GM12878 (cell line): Measurements from ENCODE around the gene KIF6. TPM values are rescaled to one million over a fixed set of nuclear protein-coding genes. Genes with fewer than 3 reads are reported as not detected.

Experiments
- ATAC-seq: fragments of 200-7000 bp; cut with Tn5 transposase; 3 replicates; pipeline ENCODE4 v1.9.1; 2020; ENCODE audit warnings: mild to moderate bottlenecking, moderate library complexity
- BruUV-seq: library from RNA; stranded (reverse); fragments of 400-500 nt; replicated peaks from 2 replicates; lab custom pipeline; 2021; lab: Mats Ljungman, UMichigan
- CTCF ChIA-PET: fragments of 300-600 bp; sonication (Branson Sonifier 250); formaldehyde crosslinking; extraction: SDS; loops from one replicate; lab custom pipeline; 2021; ENCODE audit warnings: inconsistent platforms; lab: Yijun Ruan, JAX
- POLR2A ChIA-PET: fragments of 350-600 bp; formaldehyde crosslinking; extraction: SDS; loops from one replicate; lab custom pipeline; 2021; ENCODE audit warnings: inconsistent platforms; lab: Charles Lee
- RAD21 ChIA-PET: fragments of 300-600 bp; sonication (Branson Sonifier 250); formaldehyde crosslinking; loops from one replicate; lab custom pipeline; 2023; ENCODE audit warnings: antibody characterized with exemption; ENCODE audit not compliant: unreplicated experiment; lab: Charles Lee
- SMC1A ChIA-PET: fragments of 300-600 bp; sonication (Branson Sonifier 250); formaldehyde crosslinking; loops from one replicate; lab custom pipeline; 2023; ENCODE audit not compliant: unreplicated experiment, uncharacterized antibody; lab: Charles Lee
- DNase-seq: peaks from one replicate; pipeline ENCODE4 v3.0.0-alpha.2; 2011; ENCODE audit warnings: low read depth, low spot score
- FAIRE-seq: peaks from 3 replicates; lab custom pipeline; 2011; peaks lifted over from hg19 to GRCh38; lab: Jason Lieb, UNC
- H2AFZ ChIP-seq: 2 replicates; pipeline ENCODE4 v1.6.0; 2011; ENCODE audit warnings: low read depth, low read length, control low read depth; ENCODE audit not compliant: control insufficient read depth
- H3K27ac ChIP-seq: 2 replicates; pipeline ENCODE4 v1.5.1; 2011; ENCODE audit warnings: control low read depth; ENCODE audit not compliant: control insufficient read depth, insufficient read depth
- H3K27me3 ChIP-seq, 2 experiments: replicated peaks in 1 of 2; 2 replicates each; pipeline versions ENCODE4 v1.6.0 to v1.6.1; 2011; ENCODE audit warnings: low read length in 1 of 2; ENCODE audit not compliant: control insufficient read depth in 2 of 2, insufficient read depth in 2 of 2
- H3K36me3 ChIP-seq, 2 experiments: 2 replicates each; pipeline ENCODE4 v1.5.1; 2011; ENCODE audit warnings: low read length in 1 of 2; ENCODE audit not compliant: control insufficient read depth in 2 of 2, insufficient read depth in 2 of 2
- H3K4me1 ChIP-seq: 2 replicates; pipeline ENCODE4 v1.6.1; 2011; ENCODE audit warnings: mild to moderate bottlenecking, low read length, moderate library complexity, mixed read lengths; ENCODE audit not compliant: control insufficient read depth, insufficient read depth
- H3K4me2 ChIP-seq: 2 replicates; pipeline ENCODE4 v1.6.0; 2011; ENCODE audit warnings: control low read depth; ENCODE audit not compliant: control insufficient read depth, insufficient read depth
- H3K4me3 ChIP-seq: fragments of 200-600 bp; sonication (generic); 2 replicates; pipeline ENCODE4 v1.5.1; 2016
- H3K79me2 ChIP-seq: 2 replicates; pipeline ENCODE4 v1.6.0; 2011; ENCODE audit warnings: low read length; ENCODE audit not compliant: control insufficient read depth, insufficient read depth
- H3K9ac ChIP-seq: 2 replicates; pipeline ENCODE4 v1.8.0; 2011; ENCODE audit warnings: low read length, control low read depth, mixed read lengths; ENCODE audit not compliant: control insufficient read depth, insufficient read depth
- H3K9me3 ChIP-seq: replicated peaks from 3 replicates; pipeline ENCODE4 v1.5.1; 2011; ENCODE audit warnings: mild to moderate bottlenecking, low read length; ENCODE audit not compliant: control insufficient read depth, insufficient read depth
- H4K20me1 ChIP-seq: 2 replicates; pipeline ENCODE4 v1.6.0; 2011; ENCODE audit not compliant: control insufficient read depth, insufficient read depth
- KLF5 ChIP-seq: fragments of 450-650 bp; IDR thresholded peaks from 2 replicates; pipeline ENCODE4 v1.6.1; 2014; ENCODE audit warnings: mild to moderate bottlenecking; ENCODE audit not compliant: partially characterized antibody
- LARP7 ChIP-seq: fragments of 450-650 bp; IDR thresholded peaks from 2 replicates; pipeline ENCODE4 v1.6.1; 2017; ENCODE audit warnings: mild to moderate bottlenecking
- RAD51 ChIP-seq: fragments of 450-650 bp; IDR thresholded peaks from 2 replicates; pipeline ENCODE4 v1.6.1; 2016; ENCODE audit warnings: moderate library complexity, mild to moderate bottlenecking, inconsistent platforms
- RELA ChIP-seq: fragments of 450-650 bp; IDR thresholded peaks from 2 replicates; pipeline ENCODE4 v1.8.0; 2014; ENCODE audit warnings: borderline replicate concordance; ENCODE audit not compliant: partially characterized antibody
- SUZ12 ChIP-seq: fragments of 200-600 bp; sonication (generic); IDR thresholded peaks from one replicate; pipeline ENCODE4 v1.6.1; 2018; ENCODE audit warnings: antibody characterized with exemption, mild to moderate bottlenecking; ENCODE audit not compliant: unreplicated experiment
- ZNF217 ChIP-seq: fragments of 450-650 bp; IDR thresholded peaks from 2 replicates; pipeline ENCODE4 v1.6.1; 2017; ENCODE audit warnings: antibody characterized with exemption, mild to moderate bottlenecking
- WGBS: methylation state at CpG from one replicate; pipeline ENCODE4 v1.1.6; 2016; ENCODE audit warnings: low lambda C conversion rate; ENCODE audit not compliant: insufficient replicate concordance, insufficient coverage; ENCODE audit errors: missing lambda C conversion rate; 5-methylcytosine and 5-hydroxymethylcytosine counted together
- in situ Hi-C: fragments of 300-500 bp; cut with MboI; formaldehyde crosslinking; loops from 9 replicates; pipeline ENCODE4 v1.14.3; 2018; ENCODE audit warnings: mixed read lengths
- intact Hi-C: fragments of 100-400 bp; cut with micrococcal nuclease; formaldehyde crosslinking; loops from one replicate; pipeline ENCODE4 v1.14.2; 2022; ENCODE audit not compliant: unreplicated experiment
- polyA plus RNA-seq, 11 experiments: library from polyadenylated mRNA; depleted of rRNA in 4 of 11; unstranded in 6 of 11; stranded (reverse) in 5 of 11; fragments of >200 nt; fragmentation: Nextera tagmentation in 4 of 11; fragmentation: Illumina TruSeq in 1 of 11; extraction: Ambion mirVana in 4 of 11; extraction: Trizol in 1 of 11; gene quantifications; 1 replicate in 1 of 11; 2 replicates in 10 of 11; pipeline versions ENCODE4 v1.2.1 to v1.2.3, GENCODE V29; 2011 to 2016; ENCODE audit warnings: inconsistent platforms in 2 of 11, missing spikeins in 2 of 11, low read depth in 1 of 11
- total RNA-seq, 4 experiments: library from RNA; depleted of rRNA in 3 of 4; stranded (reverse); fragments of >200 nt in 3 of 4; fragmentation: Illumina TruSeq in 1 of 4; extraction: Trizol in 1 of 4; gene quantifications; 2 replicates each; pipeline versions ENCODE4 v1.2.1 to v1.2.3, GENCODE V29; 2013 to 2021
- TF ChIP-seq, protein P1 (sequence below): IDR thresholded peaks from 2 replicates; pipeline ENCODE4 v1.6.1; 2012; ENCODE audit warnings: low read depth, low read length, improper control_type of control experiment
- TF ChIP-seq, protein P2 (sequence below): IDR thresholded peaks from 2 replicates; pipeline ENCODE4 v1.6.1; 2012; ENCODE audit warnings: improper control_type of control experiment, low read depth, low read length; ENCODE audit not compliant: insufficient replicate concordance
- TF ChIP-seq, protein P3 (sequence below): fragments of 450-650 bp; IDR thresholded peaks from 2 replicates; pipeline ENCODE4 v1.6.1; 2017; ENCODE audit warnings: mild to moderate bottlenecking, moderate library complexity

The KIF6 gene
- total and polyA plus RNA-seq, 10 of the 15 experiments (the other 5 are each of a cell fraction or from before 2014, with no cell fraction given): 0.09 to 1.0 (median 0.28) TPM

DNA sequence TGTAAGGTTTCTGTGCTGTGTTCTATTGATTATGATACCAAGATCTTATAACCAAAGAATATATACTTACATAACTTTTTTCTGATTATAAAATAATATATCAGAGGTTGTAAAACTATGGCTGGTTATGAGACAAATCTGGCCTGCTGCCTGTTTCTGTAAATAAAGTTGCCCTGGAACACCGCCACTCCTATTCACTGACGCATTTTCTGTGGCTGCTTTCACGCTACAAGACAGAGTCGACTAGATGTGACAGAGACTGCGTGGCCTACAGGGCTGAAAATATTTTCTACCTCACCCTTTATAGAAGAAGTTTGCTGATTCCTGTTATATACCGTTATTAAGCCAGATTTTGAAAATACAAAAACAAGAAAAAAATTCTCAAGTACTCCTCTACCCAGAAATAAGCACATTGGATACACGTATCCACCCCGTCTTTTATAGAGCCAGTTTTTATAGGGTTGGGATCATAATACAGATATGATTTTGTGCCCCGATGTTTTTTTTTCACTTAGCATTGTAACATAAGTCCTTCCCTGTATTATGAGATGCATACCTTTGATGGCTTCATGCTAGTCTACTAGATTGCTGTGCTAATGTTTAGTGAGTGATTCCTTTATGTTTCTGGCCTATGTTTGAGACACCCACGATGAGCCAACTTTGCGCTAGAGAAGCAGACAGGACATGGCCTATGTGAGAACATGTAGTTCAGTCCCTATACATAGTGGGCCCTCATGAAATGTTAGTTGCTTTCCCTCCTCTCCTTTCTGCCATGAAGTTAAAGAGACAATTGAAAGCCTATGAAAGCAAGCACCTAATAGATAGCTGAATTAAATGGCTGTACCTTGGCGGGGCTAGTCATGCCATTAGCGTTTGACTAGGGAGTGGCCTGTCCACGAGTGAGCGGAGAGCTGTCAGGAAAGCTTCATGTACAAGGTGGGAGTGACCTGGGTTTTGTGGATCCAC is 304.6 kb downstream of the KIF6 start (continued):
- no peak for TF ChIP-seq RELA

DNA sequence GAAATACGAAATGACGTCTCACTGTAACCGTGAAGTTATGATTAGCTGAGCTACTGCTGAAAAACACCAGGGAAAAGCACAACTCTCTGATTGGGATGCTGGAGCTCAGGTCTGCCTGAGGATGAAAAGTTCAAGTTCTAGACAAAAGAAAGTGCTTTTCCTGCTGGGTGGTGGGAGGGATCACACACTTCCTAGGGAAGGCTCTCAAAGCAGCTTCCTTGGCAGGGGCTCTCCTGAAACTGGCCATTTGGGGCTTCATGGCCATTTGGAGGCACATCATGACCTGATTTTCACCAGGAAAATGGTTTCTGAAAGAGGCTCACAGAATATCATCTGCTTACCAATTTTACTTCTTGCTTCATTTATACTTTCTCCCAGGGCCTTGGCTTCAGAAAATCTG is 305.6 kb downstream of the KIF6 start:
- H3K4me3 ChIP-seq: no peak overlapping the region
- 18% methylated on average over 3 of the region's 3 CpGs for WGBS
- H3K9ac ChIP-seq: no peak overlapping the region
- ChIA-PET POLR2A (no interaction called here), SMC1A (interaction anchor here (0.6 kb wide), 1 partner anchor 175 kb away, joined by 5 read pairs; no protein-coding TSS in a partner anchor), RAD21 (no interaction called here), CTCF (no interaction called here)
- in situ Hi-C loops (no loop called here), intact Hi-C loops (no loop called here)
- no TSS peak for BruUV-seq
- no peak for DNase-seq
- no peak for ATAC-seq
- FAIRE-seq: no peak
- no peak overlapping the region for H2AFZ ChIP-seq
- H4K20me1 ChIP-seq: no peaks in the 10 kb centered on the region
- no peaks in the 10 kb centered on the region for H3K36me3 ChIP-seq
- no peak overlapping the region for H3K27ac ChIP-seq
- no peak overlapping the region for H3K4me2 ChIP-seq
- no peaks in the 10 kb centered on the region for H3K79me2 ChIP-seq
- H3K9me3 ChIP-seq: no peaks in the 10 kb centered on the region
- no peaks in the 10 kb centered on the region for H3K27me3 ChIP-seq
- no peaks in the 10 kb centered on the region for H3K4me1 ChIP-seq
- TF ChIP-seq, protein P1, sequence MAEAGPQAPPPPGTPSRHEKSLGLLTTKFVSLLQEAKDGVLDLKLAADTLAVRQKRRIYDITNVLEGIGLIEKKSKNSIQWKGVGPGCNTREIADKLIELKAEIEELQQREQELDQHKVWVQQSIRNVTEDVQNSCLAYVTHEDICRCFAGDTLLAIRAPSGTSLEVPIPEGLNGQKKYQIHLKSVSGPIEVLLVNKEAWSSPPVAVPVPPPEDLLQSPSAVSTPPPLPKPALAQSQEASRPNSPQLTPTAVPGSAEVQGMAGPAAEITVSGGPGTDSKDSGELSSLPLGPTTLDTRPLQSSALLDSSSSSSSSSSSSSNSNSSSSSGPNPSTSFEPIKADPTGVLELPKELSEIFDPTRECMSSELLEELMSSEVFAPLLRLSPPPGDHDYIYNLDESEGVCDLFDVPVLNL: no peak
- TF ChIP-seq ZNF217 (no peak), KLF5 (no peak), RAD51 (no peak), SUZ12 (no peak), LARP7 (no peak)
- TF ChIP-seq, protein P2, sequence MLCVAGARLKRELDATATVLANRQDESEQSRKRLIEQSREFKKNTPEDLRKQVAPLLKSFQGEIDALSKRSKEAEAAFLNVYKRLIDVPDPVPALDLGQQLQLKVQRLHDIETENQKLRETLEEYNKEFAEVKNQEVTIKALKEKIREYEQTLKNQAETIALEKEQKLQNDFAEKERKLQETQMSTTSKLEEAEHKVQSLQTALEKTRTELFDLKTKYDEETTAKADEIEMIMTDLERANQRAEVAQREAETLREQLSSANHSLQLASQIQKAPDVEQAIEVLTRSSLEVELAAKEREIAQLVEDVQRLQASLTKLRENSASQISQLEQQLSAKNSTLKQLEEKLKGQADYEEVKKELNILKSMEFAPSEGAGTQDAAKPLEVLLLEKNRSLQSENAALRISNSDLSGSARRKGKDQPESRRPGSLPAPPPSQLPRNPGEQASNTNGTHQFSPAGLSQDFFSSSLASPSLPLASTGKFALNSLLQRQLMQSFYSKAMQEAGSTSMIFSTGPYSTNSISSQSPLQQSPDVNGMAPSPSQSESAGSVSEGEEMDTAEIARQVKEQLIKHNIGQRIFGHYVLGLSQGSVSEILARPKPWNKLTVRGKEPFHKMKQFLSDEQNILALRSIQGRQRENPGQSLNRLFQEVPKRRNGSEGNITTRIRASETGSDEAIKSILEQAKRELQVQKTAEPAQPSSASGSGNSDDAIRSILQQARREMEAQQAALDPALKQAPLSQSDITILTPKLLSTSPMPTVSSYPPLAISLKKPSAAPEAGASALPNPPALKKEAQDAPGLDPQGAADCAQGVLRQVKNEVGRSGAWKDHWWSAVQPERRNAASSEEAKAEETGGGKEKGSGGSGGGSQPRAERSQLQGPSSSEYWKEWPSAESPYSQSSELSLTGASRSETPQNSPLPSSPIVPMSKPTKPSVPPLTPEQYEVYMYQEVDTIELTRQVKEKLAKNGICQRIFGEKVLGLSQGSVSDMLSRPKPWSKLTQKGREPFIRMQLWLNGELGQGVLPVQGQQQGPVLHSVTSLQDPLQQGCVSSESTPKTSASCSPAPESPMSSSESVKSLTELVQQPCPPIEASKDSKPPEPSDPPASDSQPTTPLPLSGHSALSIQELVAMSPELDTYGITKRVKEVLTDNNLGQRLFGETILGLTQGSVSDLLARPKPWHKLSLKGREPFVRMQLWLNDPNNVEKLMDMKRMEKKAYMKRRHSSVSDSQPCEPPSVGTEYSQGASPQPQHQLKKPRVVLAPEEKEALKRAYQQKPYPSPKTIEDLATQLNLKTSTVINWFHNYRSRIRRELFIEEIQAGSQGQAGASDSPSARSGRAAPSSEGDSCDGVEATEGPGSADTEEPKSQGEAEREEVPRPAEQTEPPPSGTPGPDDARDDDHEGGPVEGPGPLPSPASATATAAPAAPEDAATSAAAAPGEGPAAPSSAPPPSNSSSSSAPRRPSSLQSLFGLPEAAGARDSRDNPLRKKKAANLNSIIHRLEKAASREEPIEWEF: no peak
- TF ChIP-seq, protein P3, sequence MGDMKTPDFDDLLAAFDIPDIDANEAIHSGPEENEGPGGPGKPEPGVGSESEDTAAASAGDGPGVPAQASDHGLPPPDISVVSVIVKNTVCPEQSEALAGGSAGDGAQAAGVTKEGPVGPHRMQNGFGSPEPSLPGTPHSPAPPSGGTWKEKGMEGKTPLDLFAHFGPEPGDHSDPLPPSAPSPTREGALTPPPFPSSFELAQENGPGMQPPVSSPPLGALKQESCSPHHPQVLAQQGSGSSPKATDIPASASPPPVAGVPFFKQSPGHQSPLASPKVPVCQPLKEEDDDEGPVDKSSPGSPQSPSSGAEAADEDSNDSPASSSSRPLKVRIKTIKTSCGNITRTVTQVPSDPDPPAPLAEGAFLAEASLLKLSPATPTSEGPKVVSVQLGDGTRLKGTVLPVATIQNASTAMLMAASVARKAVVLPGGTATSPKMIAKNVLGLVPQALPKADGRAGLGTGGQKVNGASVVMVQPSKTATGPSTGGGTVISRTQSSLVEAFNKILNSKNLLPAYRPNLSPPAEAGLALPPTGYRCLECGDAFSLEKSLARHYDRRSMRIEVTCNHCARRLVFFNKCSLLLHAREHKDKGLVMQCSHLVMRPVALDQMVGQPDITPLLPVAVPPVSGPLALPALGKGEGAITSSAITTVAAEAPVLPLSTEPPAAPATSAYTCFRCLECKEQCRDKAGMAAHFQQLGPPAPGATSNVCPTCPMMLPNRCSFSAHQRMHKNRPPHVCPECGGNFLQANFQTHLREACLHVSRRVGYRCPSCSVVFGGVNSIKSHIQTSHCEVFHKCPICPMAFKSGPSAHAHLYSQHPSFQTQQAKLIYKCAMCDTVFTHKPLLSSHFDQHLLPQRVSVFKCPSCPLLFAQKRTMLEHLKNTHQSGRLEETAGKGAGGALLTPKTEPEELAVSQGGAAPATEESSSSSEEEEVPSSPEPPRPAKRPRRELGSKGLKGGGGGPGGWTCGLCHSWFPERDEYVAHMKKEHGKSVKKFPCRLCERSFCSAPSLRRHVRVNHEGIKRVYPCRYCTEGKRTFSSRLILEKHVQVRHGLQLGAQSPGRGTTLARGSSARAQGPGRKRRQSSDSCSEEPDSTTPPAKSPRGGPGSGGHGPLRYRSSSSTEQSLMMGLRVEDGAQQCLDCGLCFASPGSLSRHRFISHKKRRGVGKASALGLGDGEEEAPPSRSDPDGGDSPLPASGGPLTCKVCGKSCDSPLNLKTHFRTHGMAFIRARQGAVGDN: no peak
